A549 treated with AZD2906 at 1 μM for 4 hours (cell line): Measurements from ENCODE around the gene RAD51. TPM values are rescaled to one million over a fixed set of nuclear protein-coding genes. Genes with fewer than 3 reads are reported as not detected.

ENCODE experiments used
- total RNA-seq: library from RNA; stranded (reverse); fragments of 200-300 nt; extraction: Qiagen RNA extraction; gene quantifications from 5 replicates; pipeline ENCODE4 v1.2.3, GENCODE V29; 2022

RAD51 gene
- total RNA-seq: 17.9 to 21.0 TPM (median 20.6 TPM) in 5 replicates

GRCh38 chr15:40694688-40695468 lies at the start of gene RAD51:
TSS of gene RAD51 (plus strand) at chr15:40695174. CDS start at chr15:40698759, 3,585 bp downstream.

GRCh38 chr15:40754883-40755811 lies 60.2 kb downstream of the RAD51 start, which contains the start of gene RMDN3:
TSS of gene RMDN3 (minus strand) at chr15:40755254. CDS start at chr15:40754783, 471 bp downstream.

GRCh38 chr15:40763801-40764628 lies 69.0 kb downstream of the RAD51 start, which contains the start of gene GCHFR:
TSS of gene GCHFR (plus strand) at chr15:40764068. CDS start at chr15:40764181, 113 bp downstream.

GRCh38 chr15:40769274-40770146 lies 74.5 kb downstream of the RAD51 start, which contains the start of gene C15orf62:
TSS of gene C15orf62 (plus strand) at chr15:40769980. CDS start at chr15:40770496, 516 bp downstream.

Other genes starting within 250 kb of the RAD51 start
- gene CHST14, start 224.2 kb upstream of the RAD51 start, total RNA-seq: 12.9 to 20.9 TPM (median 19.1 TPM) in 5 replicates
- gene CCDC32, start 130.1 kb upstream of the RAD51 start, total RNA-seq: 11.0 to 22.3 TPM (median 13.3 TPM) in 5 replicates
- gene RPUSD2, start 125.9 kb upstream of the RAD51 start, total RNA-seq: 12.8 to 17.5 TPM (median 15.8 TPM) in 5 replicates
- gene KNL1, start 100.9 kb upstream of the RAD51 start, total RNA-seq: 5.3 to 8.2 TPM (median 6.1 TPM) in 5 replicates
- gene RMDN3, start 60.1 kb downstream of the RAD51 start, total RNA-seq: 20.7 to 22.6 TPM (median 21.8 TPM) in 5 replicates
- 7.1 to 9.5 TPM (median 8.3 TPM) in 5 replicates for gene GCHFR, start 68.9 kb downstream of the RAD51 start, total RNA-seq
- 0.03 to 0.06 TPM (median 0.04 TPM) in 4 of 5 replicates, not detected in the other for gene C15orf62, start 74.8 kb downstream of the RAD51 start, total RNA-seq
- gene ZFYVE19, start 111.9 kb downstream of the RAD51 start, total RNA-seq: 15.4 to 18.5 TPM (median 17.0 TPM) in 5 replicates
- 19.6 to 25.2 TPM (median 23.2 TPM) in 5 replicates for gene DNAJC17, start 112.3 kb downstream of the RAD51 start, total RNA-seq
- 0.14 to 0.21 TPM (median 0.17 TPM) in 3 of 5 replicates, not detected in the others for gene PPP1R14D, start 133.5 kb downstream of the RAD51 start, total RNA-seq
- 0.55 to 1.1 TPM (median 0.73 TPM) in 5 replicates for gene SPINT1, start 148.9 kb downstream of the RAD51 start, total RNA-seq
- 2.9 to 4.4 TPM (median 3.7 TPM) in 5 replicates for gene RHOV, start 179.1 kb downstream of the RAD51 start, total RNA-seq
- 21.3 to 23.1 TPM (median 22.5 TPM) in 5 replicates for gene VPS18, start 199.3 kb downstream of the RAD51 start, total RNA-seq
- 2.0 to 2.9 TPM (median 2.5 TPM) in 5 replicates for gene DLL4, start 234.2 kb downstream of the RAD51 start, total RNA-seq